ENCODE measurements around the gene PCNT. TPM values are rescaled to one million over a fixed set of nuclear protein-coding genes. Genes with fewer than 3 reads are reported as not detected.

The PCNT gene
- total and polyA plus RNA-seq, 2 of the 4 experiments (the other 2 are of a cell fraction), result 10.0 to 19.4 TPM

GRCh38 chr21:46334351-46335140, 10.6 kb downstream of the PCNT start:
- Histone ChIP-seq H3K9me3 (ENCODE audit: control insufficient read depth, insufficient read depth, low read length) (no peaks in the 10 kb centered on the region), H4K20me1 (ENCODE audit: insufficient read depth, low read length) (no peaks in the 10 kb centered on the region), H3K79me1 (ENCODE audit: low read depth in 1 of 2, low read length in 2 of 2) (peaks cover 35 to 71% of the 10 kb centered on the region in 2 experiments), H3K4me3 (ENCODE audit: insufficient read depth, low read depth, low read length) (no peak overlapping the region), H2BK15ac (ENCODE audit: low read depth, low read length) (no peak overlapping the region), H3K27me3 (ENCODE audit: control insufficient read depth, insufficient read depth, low read length) (no peaks in the 10 kb centered on the region), H3K36me3 (ENCODE audit: control insufficient read depth, insufficient read depth, low read length) (peaks cover 34% of the 10 kb centered on the region), H3K9me1 (ENCODE audit: insufficient read depth, low read length) (peaks cover 6% of the 10 kb centered on the region; the same call in 1 of the 2 replicates), H3K18ac (ENCODE audit: low read depth, low read length) (no peak overlapping the region), H3K4ac (ENCODE audit: low read depth, low read length) (no peak overlapping the region), H2BK5ac (ENCODE audit: low read depth, low read length, poor library complexity, severe bottlenecking) (no peak overlapping the region), H2AK9ac (replicated peaks; ENCODE audit: low read depth, low read length, poor library complexity) (no peak overlapping the region), H2BK20ac (ENCODE audit: low read depth, low read length) (no peak overlapping the region), H4K91ac (ENCODE audit: insufficient read depth, low read depth, low read length) (no peak overlapping the region), H3K9ac (ENCODE audit: low read depth, low read length) (no peak overlapping the region), H3K4me1 (ENCODE audit: control insufficient read depth, insufficient read depth, low read length) (0 out of 2 replicates have a peak, but pooled peaks cover 2% of the 10 kb centered on the region), H3K56ac (ENCODE audit: extremely low read depth, insufficient read depth, low read length) (no peak overlapping the region), H3K4me2 (ENCODE audit: low read depth, low read length) (no peak overlapping the region), H3K14ac (replicated peaks; ENCODE audit: low read depth, low read length) (no peak overlapping the region), H3K23ac (ENCODE audit: low read depth, low read length) (no peak overlapping the region), H4K8ac (ENCODE audit: low read depth in 2 of 2, low read length in 2 of 2) (no peak overlapping the region), H2AFZ (replicated peaks; ENCODE audit: low read length, poor library complexity) (no peak overlapping the region), H2AK5ac (ENCODE audit: low read depth, low read length) (no peak overlapping the region), H2BK120ac (ENCODE audit: low read depth, low read length) (no peak overlapping the region), H4K5ac (ENCODE audit: low read depth, low read length) (no peak overlapping the region), H3K27ac (ENCODE audit: insufficient read depth, low read length) (no peak overlapping the region)
- dilution Hi-C loops (cut with HindIII; ENCODE audit: low sequenced_read_pairs, unreplicated experiment) (no loop called here), intact Hi-C loops (cut with micrococcal nuclease) (no loop called here), in situ Hi-C loops (cut with MboI; ENCODE audit: low sequenced_read_pairs) (no loop called here)
- no TSS peak for BruUV-seq (replicated peaks)
- ATAC-seq (ENCODE audit: low read depth) (no peak), DNase-seq (no peak)
- ChIA-PET CTCF (no interaction called here), POLR2A (ENCODE audit: unreplicated experiment) (no interaction called here)
- no peak for TF ChIP-seq MAZ (IDR thresholded peaks at IDR 0.05; ENCODE audit: borderline replicate concordance, low read depth, low read length)
- no peak for TF ChIP-seq ELK1 (IDR thresholded peaks at IDR 0.05; ENCODE audit: borderline replicate concordance, low read depth, low read length)
- no peak for TF ChIP-seq RCOR1 (IDR thresholded peaks at IDR 0.05; ENCODE audit: insufficient replicate concordance, low read length)
- no peak for TF ChIP-seq RAD21 (IDR thresholded peaks at IDR 0.05; ENCODE audit: low read length)
- WGBS, 2 experiments (ENCODE audit: extremely low coverage in 2 of 2, insufficient read length in 1 of 2), result no CpG with 5 or more reads among the region's 12 CpGs
